Measurements from ENCODE around the gene DNAH17. TPM values are rescaled to one million over a fixed set of nuclear protein-coding genes. Genes with fewer than 3 reads are reported as not detected.

Gene DNAH17
- total and polyA plus RNA-seq, 2 donors = 0.28 to 0.30 TPM

DNA sequence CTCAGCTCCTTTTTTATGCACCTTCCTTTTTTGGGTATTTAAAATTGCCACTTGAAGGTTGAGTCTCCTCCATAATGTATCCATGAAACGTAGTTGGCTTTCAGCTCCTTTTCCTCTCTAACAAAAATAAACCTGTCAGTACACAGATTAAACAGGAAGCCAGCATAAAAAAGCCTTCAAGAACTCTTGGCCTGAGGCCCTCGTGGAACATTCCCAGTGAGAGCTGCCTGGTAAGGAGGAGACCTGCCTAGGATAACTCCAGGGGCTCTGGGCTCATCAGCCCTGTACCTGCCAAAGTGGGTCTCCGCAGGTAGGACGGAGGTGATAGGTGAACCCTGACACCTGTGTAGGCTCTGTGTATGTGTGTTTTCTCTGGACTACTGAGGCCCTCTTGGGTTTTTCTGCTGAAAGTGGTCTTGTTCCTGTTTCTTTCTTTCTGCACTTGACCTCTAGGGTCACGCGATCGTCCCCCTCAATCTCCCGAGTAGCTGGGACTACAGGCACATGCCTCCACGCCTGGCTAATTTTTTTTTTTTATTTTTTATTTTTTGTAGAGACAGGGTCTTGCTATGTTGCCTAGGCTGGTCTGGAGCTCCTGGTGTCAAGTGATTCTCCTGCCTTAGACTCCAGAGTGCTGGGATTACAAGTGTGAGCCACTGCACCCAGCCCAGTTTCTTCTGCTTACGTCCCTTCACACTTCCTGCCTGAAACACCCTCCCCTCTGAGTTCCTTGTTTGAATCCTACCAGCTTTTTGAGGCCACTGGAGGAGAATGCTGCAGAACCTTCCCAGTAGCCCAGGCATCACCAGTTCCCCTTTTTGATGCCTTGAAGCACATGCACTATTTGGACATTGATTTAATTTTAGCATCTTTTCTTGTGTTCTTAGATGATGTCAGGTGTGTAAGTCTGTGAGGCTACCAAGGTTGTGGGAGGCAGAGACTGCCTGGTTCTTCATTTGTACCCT lies 188.9 kb downstream of the DNAH17 start:
- WGBS = 74% methylated on average over 10 of the region's 10 CpGs
- H3K27ac ChIP-seq (ENCODE audit: low read depth in 1 of 2, low read length in 1 of 2) = peak overlapping the region; percentile 72 to 78
- H3K4me3 ChIP-seq (ENCODE audit: low read length in 2 of 2) = no peak overlapping the region
- peaks cover 22 to 31% of the 10 kb centered on the region in 2 donors for H3K36me3 ChIP-seq (ENCODE audit: control insufficient read depth in 2 of 2, insufficient read depth in 2 of 2, low read length in 1 of 2)
- no peaks in the 10 kb centered on the region for H3K9me3 ChIP-seq (ENCODE audit: control insufficient read depth in 2 of 2, insufficient read depth in 1 of 2, low read length in 1 of 2)
- DNase-seq (ENCODE audit: low read depth in 6 of 9, low spot score in 9 of 9) = peak in 1 of 9 donors; percentile 52
- no peaks in the 10 kb centered on the region for H3K27me3 ChIP-seq (ENCODE audit: control insufficient read depth in 2 of 2, insufficient read depth in 1 of 2, low read length in 1 of 2)
- peaks cover 38 to 67% of the 10 kb centered on the region in 2 donors for H3K4me1 ChIP-seq (ENCODE audit: control insufficient read depth in 2 of 2, insufficient read depth in 2 of 2, low read length in 2 of 2)

DNA sequence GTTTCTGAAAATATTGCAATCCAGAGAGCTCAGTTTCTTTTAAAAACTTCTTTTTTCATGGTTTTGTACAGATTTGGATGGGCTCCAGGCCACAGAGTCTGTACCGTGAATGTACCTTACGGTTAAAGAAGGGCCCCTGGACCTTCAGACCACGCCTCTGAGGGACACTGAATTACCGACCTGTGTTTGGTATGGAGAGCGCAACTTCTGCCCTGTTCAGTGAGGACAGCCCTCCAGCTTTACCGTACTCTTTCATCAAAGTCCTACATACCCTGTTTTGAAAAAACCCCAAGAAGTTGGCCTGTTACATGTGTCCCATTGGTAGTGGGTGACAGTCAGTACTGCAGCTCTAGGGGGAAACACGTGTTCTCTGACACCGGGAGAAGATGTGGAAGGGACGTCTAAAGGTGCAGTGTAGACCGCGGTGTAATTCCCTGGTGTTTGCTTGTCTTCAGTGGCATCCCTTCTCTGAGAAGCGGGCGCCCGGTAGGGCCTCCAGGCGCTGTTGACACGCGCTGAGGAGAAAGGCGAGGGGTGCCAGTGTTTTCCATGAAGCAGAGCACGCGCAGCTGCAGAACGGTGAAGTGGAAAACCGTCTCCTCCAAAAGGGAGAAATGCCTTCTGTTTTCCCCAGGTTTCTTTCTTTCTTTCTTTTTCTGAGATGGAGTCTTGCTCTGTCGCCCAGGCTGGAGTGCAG lies 192.6 kb downstream of the DNAH17 start:
- H3K4me3 ChIP-seq (ENCODE audit: low read length in 2 of 2) = no peak overlapping the region

GRCh38 chr17:78383725-78384471 lies 193.3 kb downstream of the DNAH17 start:
- H3K27me3 ChIP-seq (ENCODE audit: control insufficient read depth in 2 of 2, insufficient read depth in 1 of 2, low read length in 1 of 2) = no peaks in the 10 kb centered on the region
- peak in 3 of 9 donors; percentile 41 to 62 (median 42) for DNase-seq (ENCODE audit: low read depth in 6 of 9, low spot score in 9 of 9)
- H3K4me3 ChIP-seq (ENCODE audit: low read length in 2 of 2) = no peak overlapping the region
- H3K27ac ChIP-seq (ENCODE audit: low read depth in 1 of 2, low read length in 1 of 2) = peak overlapping the region; percentile 89 to 96
- WGBS = 33% methylated on average over 15 of the region's 15 CpGs
- peaks cover 51 to 85% of the 10 kb centered on the region in 2 donors for H3K4me1 ChIP-seq (ENCODE audit: control insufficient read depth in 2 of 2, insufficient read depth in 2 of 2, low read length in 2 of 2)
- no peaks in the 10 kb centered on the region for H3K9me3 ChIP-seq (ENCODE audit: control insufficient read depth in 2 of 2, insufficient read depth in 1 of 2, low read length in 1 of 2)
- peaks cover 3 to 9% of the 10 kb centered on the region in 2 donors for H3K36me3 ChIP-seq (ENCODE audit: control insufficient read depth in 2 of 2, insufficient read depth in 2 of 2, low read length in 1 of 2)

More for the DNA sequence above, 192.6 kb downstream of the DNAH17 start:
- peaks cover 4 to 9% of the 10 kb centered on the region in 2 donors for H3K36me3 ChIP-seq (ENCODE audit: control insufficient read depth in 2 of 2, insufficient read depth in 2 of 2, low read length in 1 of 2)
- WGBS = 74% methylated on average over 23 of the region's 23 CpGs
- no peaks in the 10 kb centered on the region for H3K27me3 ChIP-seq (ENCODE audit: control insufficient read depth in 2 of 2, insufficient read depth in 1 of 2, low read length in 1 of 2)
- DNase-seq (ENCODE audit: low read depth in 6 of 9, low spot score in 9 of 9) = peak in 1 of 9 donors; percentile 37
- no peaks in the 10 kb centered on the region for H3K9me3 ChIP-seq (ENCODE audit: control insufficient read depth in 2 of 2, insufficient read depth in 1 of 2, low read length in 1 of 2)
- peaks cover 45 to 83% of the 10 kb centered on the region in 2 donors for H3K4me1 ChIP-seq (ENCODE audit: control insufficient read depth in 2 of 2, insufficient read depth in 2 of 2, low read length in 2 of 2)
- H3K27ac ChIP-seq (ENCODE audit: low read depth in 1 of 2, low read length in 1 of 2) = peak overlapping the region; percentile 89 to 96

GRCh38 chr17:78381601-78382232 lies 195.5 kb downstream of the DNAH17 start:
- peaks cover 45 to 70% of the 10 kb centered on the region in 2 donors for H3K4me1 ChIP-seq (ENCODE audit: control insufficient read depth in 2 of 2, insufficient read depth in 2 of 2, low read length in 2 of 2)
- peak in 1 of 9 donors; percentile 27 for DNase-seq (ENCODE audit: low read depth in 6 of 9, low spot score in 9 of 9)
- no peak overlapping the region for H3K4me3 ChIP-seq (ENCODE audit: low read length in 2 of 2)

DNA sequence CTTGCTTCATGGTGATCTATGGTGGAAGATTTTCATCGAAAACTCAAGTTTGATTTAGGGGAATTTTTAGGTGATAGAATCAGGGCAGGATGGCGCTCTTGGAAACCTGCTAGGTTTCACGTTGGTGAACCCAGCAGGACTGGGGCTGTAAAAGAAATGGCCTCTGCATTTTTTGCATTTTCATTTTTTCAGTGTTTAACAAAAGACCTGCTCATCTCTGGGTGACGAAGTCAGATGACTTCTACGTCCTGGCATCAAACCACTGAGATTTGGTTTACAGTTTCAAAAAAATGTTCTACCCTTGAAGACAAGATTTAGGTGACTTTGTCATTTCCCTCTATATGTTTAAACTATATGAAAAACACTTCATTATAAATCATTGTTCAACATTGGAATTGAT lies 196.8 kb downstream of the DNAH17 start:
- 93% methylated on average over 5 of the region's 5 CpGs for WGBS
- DNase-seq (ENCODE audit: low read depth in 6 of 9, low spot score in 9 of 9) = no peak
- peaks cover 0 to 3% of the 10 kb centered on the region in 2 donors for H3K27me3 ChIP-seq (ENCODE audit: control insufficient read depth in 2 of 2, insufficient read depth in 1 of 2, low read length in 1 of 2)
- H3K4me3 ChIP-seq (ENCODE audit: low read length in 2 of 2) = no peak overlapping the region
- H3K4me1 ChIP-seq (ENCODE audit: control insufficient read depth in 2 of 2, insufficient read depth in 2 of 2, low read length in 2 of 2) = peaks cover 32 to 56% of the 10 kb centered on the region in 2 donors
- peaks cover 0 to 9% of the 10 kb centered on the region in 2 donors for H3K36me3 ChIP-seq (ENCODE audit: control insufficient read depth in 2 of 2, insufficient read depth in 2 of 2, low read length in 1 of 2)
- H3K27ac ChIP-seq (ENCODE audit: low read depth in 1 of 2, low read length in 1 of 2) = no peak overlapping the region
- H3K9me3 ChIP-seq (ENCODE audit: control insufficient read depth in 2 of 2, insufficient read depth in 1 of 2, low read length in 1 of 2) = no peaks in the 10 kb centered on the region

More at GRCh38 chr17:78381601-78382232, 195.5 kb downstream of the DNAH17 start:
- Histone ChIP-seq H3K36me3 (ENCODE audit: control insufficient read depth in 2 of 2, insufficient read depth in 2 of 2, low read length in 1 of 2) (peaks cover 3 to 9% of the 10 kb centered on the region in 2 donors), H3K9me3 (ENCODE audit: control insufficient read depth in 2 of 2, insufficient read depth in 1 of 2, low read length in 1 of 2) (no peaks in the 10 kb centered on the region), H3K27me3 (ENCODE audit: control insufficient read depth in 2 of 2, insufficient read depth in 1 of 2, low read length in 1 of 2) (no peaks in the 10 kb centered on the region), H3K27ac (ENCODE audit: low read depth in 1 of 2, low read length in 1 of 2) (peak overlapping the region in 1 of 2 donors; percentile 14)
- 43% methylated on average over 12 of the region's 12 CpGs for WGBS

- H3K9me3 ChIP-seq (ENCODE audit: control insufficient read depth in 2 of 2, insufficient read depth in 1 of 2, low read length in 1 of 2) = no peaks in the 10 kb centered on the region
- no peak for DNase-seq (ENCODE audit: low read depth in 6 of 9, low spot score in 9 of 9)
- peaks cover 0 to 4% of the 10 kb centered on the region in 2 donors for H3K36me3 ChIP-seq (ENCODE audit: control insufficient read depth in 2 of 2, insufficient read depth in 2 of 2, low read length in 1 of 2)
- peaks cover 20 to 50% of the 10 kb centered on the region in 2 donors for H3K4me1 ChIP-seq (ENCODE audit: control insufficient read depth in 2 of 2, insufficient read depth in 2 of 2, low read length in 2 of 2)
- 10% methylated on average over 7 of the region's 7 CpGs for WGBS
- H3K27me3 ChIP-seq (ENCODE audit: control insufficient read depth in 2 of 2, insufficient read depth in 1 of 2, low read length in 1 of 2) = peaks cover 0 to 13% of the 10 kb centered on the region in 2 donors
- peak overlapping the region; percentile 72 to 92 for H3K27ac ChIP-seq (ENCODE audit: low read depth in 1 of 2, low read length in 1 of 2)
- peak overlapping the region; percentile 84 to 93 for H3K4me3 ChIP-seq (ENCODE audit: low read length in 2 of 2)
Measured at GRCh38 chr17:78379131-78379491, 198.1 kb downstream of the DNAH17 start.

DNA sequence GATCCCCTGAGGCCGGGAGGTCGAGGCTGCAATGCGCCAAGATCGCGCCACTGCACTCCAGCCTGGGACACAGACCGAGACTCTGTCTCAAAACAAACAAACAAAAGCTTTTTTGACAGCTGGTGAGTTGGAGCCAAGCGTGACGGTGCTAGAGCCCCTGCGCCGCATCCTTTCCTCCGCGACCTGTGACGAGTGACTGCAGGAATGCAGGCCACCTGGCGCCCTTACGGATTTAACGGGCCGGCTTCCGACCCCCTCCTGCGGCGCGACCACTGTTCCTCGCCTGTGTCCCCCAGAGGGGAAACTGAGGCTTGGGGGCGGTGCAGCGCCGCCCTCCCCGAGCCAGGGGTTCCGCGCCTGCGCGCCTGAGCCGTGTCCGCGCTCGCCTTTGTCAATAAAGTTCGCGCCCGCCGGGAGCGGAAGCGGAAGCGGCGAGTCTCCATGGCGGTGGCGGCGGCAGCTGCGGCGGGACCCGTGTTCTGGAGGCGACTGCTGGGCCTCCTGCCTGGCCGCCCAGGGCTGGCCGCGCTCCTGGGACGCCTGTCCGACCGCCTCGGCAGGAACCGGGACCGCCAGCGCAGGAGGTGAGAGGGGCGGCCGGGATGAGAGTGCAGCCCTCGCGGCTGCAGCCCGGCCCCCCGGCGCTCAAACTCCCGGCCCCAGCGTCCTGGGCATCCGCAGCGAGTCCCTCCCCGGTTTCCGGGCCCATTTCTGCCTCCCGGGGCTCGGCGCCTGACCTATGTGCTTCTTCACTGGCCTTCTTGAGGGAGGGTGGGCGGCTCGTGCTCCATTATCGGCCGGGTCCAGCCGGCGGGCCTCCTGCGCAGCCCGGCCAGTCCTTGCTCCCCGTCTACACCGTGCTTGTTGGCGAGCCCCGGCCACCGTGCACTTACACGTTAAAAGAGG lies 198.7 kb downstream of the DNAH17 start, which contains the start of gene PGS1:
Gene PGS1, plus strand, starts transcription at position 425 of the 906 bp plus-strand sequence. Its CDS starts 17 bp downstream, at position 442.
- Histone ChIP-seq H3K27ac (ENCODE audit: low read depth in 1 of 2, low read length in 1 of 2) (peak within 1 kb of the TSS; percentile 72 to 92), H3K4me3 (ENCODE audit: low read length in 2 of 2) (peak within 1 kb of the TSS; percentile 84 to 93), H3K9me3 (ENCODE audit: control insufficient read depth in 2 of 2, insufficient read depth in 1 of 2, low read length in 1 of 2) (no peaks in the 10 kb centered on the region), H3K36me3 (ENCODE audit: control insufficient read depth in 2 of 2, insufficient read depth in 2 of 2, low read length in 1 of 2) (peaks cover 0 to 4% of the 10 kb centered on the region in 2 donors), H3K27me3 (ENCODE audit: control insufficient read depth in 2 of 2, insufficient read depth in 1 of 2, low read length in 1 of 2) (peaks cover 0 to 13% of the 10 kb centered on the region in 2 donors), H3K4me1 (ENCODE audit: control insufficient read depth in 2 of 2, insufficient read depth in 2 of 2, low read length in 2 of 2) (peaks cover 15 to 45% of the 10 kb centered on the region in 2 donors)
- DNase-seq (ENCODE audit: low read depth in 6 of 9, low spot score in 9 of 9) = peak in 7 of 9 donors; percentile 74 to 93 (median 84)
- WGBS = 3% methylated on average over 89 of the region's 89 CpGs
